Frontal cortex (tissue), 4 donors: Measurements from ENCODE around the gene PRR5. TPM values are rescaled to one million over a fixed set of nuclear protein-coding genes. Genes with fewer than 3 reads are reported as not detected.
A peak's percentile ranks its signal among the peaks of the same experiment; 100 is the strongest.
"Not testable (repeated sequence)": the region's sequence is repeated elsewhere in the genome, so short reads cannot be mapped to it uniquely, and the experiment has no call there.

Experiments
- DNase-seq, 2 donors: peaks; one replicate each; pipeline ENCODE4 v3.0.0; 2012; ENCODE audit warnings: low spot score in 2 of 2
- FAIRE-seq: peaks from 2 replicates; lab custom pipeline; 2012; peaks lifted over from hg19 to GRCh38; lab: Jason Lieb, UNC
- total RNA-seq: library from RNA; depleted of rRNA; stranded (reverse); fragments of >200 nt; gene quantifications from one replicate; pipeline ENCODE4 v1.2.3, GENCODE V29; 2014
- donor health status: control.
- donor health status: control.
- donor health status: control.

Gene PRR5
- 10.6 TPM for total RNA-seq

- no peak for FAIRE-seq
Measured at GRCh38 chr22:44701824-44702478, at the start of gene PRR5. PRR5 (plus strand) TSS chr22:44702204; CDS start chr22:44702475, 271 bp downstream.

GRCh38 chr22:44652866-44653265 lies 49.1 kb upstream of the PRR5 start:
- not testable (repeated sequence) for DNase-seq, FAIRE-seq

More at GRCh38 chr22:44701824-44702478, at the start of gene PRR5:
- peak; percentile 70 to 89 for DNase-seq

- FAIRE-seq (no peak), DNase-seq (peak in 1 of 2 donors; percentile 50)
Measured at GRCh38 chr22:44658311-44658953, 43.6 kb upstream of the PRR5 start.

- DNase-seq (no peak), FAIRE-seq (no peak)
Measured at GRCh38 chr22:44659140-44659539, 42.9 kb upstream of the PRR5 start.

GRCh38 chr22:44660051-44660830 lies 41.8 kb upstream of the PRR5 start:
- no peak for DNase-seq
- FAIRE-seq, result no peak

GRCh38 chr22:44661070-44661469 lies 40.9 kb upstream of the PRR5 start:
- no peak for FAIRE-seq

GRCh38 chr22:44661659-44662569 lies 40.1 kb upstream of the PRR5 start:
- FAIRE-seq (no peak), DNase-seq (no peak)

More at GRCh38 chr22:44661070-44661469, 40.9 kb upstream of the PRR5 start:
- DNase-seq, result no peak

GRCh38 chr22:44663256-44663999 lies 38.6 kb upstream of the PRR5 start:
- FAIRE-seq (no peak), DNase-seq (no peak)

GRCh38 chr22:44664149-44664548 lies 37.9 kb upstream of the PRR5 start:
- DNase-seq (no peak), FAIRE-seq (no peak)

GRCh38 chr22:44665115-44665514 lies 36.9 kb upstream of the PRR5 start:
- FAIRE-seq, result no peak

GRCh38 chr22:44666207-44666585 lies 35.8 kb upstream of the PRR5 start:
- DNase-seq, result no peak
- FAIRE-seq, result no peak

More at GRCh38 chr22:44665115-44665514, 36.9 kb upstream of the PRR5 start:
- no peak for DNase-seq

- no peak for DNase-seq
- no peak for FAIRE-seq
Measured at GRCh38 chr22:44667276-44667675, 34.7 kb upstream of the PRR5 start.

- no peak for FAIRE-seq
- no peak for DNase-seq
Measured at GRCh38 chr22:44667829-44668189, 34.2 kb upstream of the PRR5 start.

GRCh38 chr22:44668190-44668885 lies 33.7 kb upstream of the PRR5 start:
- DNase-seq, result peak; percentile 52 to 63
- FAIRE-seq, result no peak

GRCh38 chr22:44668886-44669521 lies 33.0 kb upstream of the PRR5 start:
- no peak for DNase-seq
- no peak for FAIRE-seq

GRCh38 chr22:44669561-44669976 lies 32.4 kb upstream of the PRR5 start:
- no peak for FAIRE-seq
- DNase-seq, result no peak

GRCh38 chr22:44670220-44670988 lies 31.6 kb upstream of the PRR5 start:
- no peak for DNase-seq

More at GRCh38 chr22:44670220-44670988, 31.6 kb upstream of the PRR5 start:
- FAIRE-seq, result no peak
